GM12872 (cell line): ENCODE results near the gene JAKMIP1.

ENCODE experiments used
- TF ChIP-seq, protein P1 (sequence below): IDR thresholded peaks from 3 replicates; pipeline ENCODE4 v1.5.1; 2011; ENCODE audit warnings: low read depth, mild to moderate bottlenecking, low read length, moderate library complexity; ENCODE audit not compliant: insufficient read depth

JAKMIP1 gene

DNA sequence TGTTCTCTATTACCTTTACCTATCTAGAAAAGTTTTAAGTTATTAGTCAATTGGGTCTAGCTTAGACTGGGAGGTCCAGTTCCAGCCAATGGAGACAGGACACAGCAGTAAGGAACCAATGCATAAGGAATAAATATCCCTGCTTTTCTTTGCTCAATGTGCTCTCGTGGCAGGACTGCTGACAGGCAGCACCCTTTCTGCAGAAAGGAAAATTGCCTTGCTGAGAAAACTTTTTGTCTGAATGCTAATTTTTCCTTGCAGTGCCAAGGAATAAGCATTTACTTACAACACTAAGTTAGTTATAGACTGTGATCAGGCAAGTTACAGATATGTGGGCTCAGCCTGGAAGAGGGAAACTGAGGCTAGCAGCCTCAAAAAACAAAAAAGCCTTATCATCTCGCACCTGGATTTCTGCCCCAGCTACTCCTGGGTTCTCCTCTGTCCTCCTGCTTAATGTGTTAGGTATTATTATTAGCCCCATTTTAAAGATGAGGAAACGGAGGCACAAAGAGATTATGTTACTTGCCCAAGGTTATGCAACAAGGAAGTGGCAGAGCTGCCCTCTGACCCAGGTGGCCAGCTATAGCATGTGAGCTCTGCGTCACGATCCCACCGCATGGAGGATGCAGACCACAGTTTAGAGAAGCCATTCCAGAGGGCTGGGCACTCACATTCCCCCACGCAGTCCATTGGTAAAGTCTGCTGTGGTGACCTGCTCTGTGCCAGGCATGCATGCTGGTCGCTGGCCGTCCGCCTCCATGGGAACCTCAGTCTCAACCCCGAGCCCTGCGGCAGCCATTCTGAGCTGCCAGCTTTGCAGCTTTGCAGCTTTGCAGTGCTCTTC lies 141.6 kb downstream of the JAKMIP1 start:
- TF ChIP-seq, protein P1, sequence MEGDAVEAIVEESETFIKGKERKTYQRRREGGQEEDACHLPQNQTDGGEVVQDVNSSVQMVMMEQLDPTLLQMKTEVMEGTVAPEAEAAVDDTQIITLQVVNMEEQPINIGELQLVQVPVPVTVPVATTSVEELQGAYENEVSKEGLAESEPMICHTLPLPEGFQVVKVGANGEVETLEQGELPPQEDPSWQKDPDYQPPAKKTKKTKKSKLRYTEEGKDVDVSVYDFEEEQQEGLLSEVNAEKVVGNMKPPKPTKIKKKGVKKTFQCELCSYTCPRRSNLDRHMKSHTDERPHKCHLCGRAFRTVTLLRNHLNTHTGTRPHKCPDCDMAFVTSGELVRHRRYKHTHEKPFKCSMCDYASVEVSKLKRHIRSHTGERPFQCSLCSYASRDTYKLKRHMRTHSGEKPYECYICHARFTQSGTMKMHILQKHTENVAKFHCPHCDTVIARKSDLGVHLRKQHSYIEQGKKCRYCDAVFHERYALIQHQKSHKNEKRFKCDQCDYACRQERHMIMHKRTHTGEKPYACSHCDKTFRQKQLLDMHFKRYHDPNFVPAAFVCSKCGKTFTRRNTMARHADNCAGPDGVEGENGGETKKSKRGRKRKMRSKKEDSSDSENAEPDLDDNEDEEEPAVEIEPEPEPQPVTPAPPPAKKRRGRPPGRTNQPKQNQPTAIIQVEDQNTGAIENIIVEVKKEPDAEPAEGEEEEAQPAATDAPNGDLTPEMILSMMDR: no peak

DNA sequence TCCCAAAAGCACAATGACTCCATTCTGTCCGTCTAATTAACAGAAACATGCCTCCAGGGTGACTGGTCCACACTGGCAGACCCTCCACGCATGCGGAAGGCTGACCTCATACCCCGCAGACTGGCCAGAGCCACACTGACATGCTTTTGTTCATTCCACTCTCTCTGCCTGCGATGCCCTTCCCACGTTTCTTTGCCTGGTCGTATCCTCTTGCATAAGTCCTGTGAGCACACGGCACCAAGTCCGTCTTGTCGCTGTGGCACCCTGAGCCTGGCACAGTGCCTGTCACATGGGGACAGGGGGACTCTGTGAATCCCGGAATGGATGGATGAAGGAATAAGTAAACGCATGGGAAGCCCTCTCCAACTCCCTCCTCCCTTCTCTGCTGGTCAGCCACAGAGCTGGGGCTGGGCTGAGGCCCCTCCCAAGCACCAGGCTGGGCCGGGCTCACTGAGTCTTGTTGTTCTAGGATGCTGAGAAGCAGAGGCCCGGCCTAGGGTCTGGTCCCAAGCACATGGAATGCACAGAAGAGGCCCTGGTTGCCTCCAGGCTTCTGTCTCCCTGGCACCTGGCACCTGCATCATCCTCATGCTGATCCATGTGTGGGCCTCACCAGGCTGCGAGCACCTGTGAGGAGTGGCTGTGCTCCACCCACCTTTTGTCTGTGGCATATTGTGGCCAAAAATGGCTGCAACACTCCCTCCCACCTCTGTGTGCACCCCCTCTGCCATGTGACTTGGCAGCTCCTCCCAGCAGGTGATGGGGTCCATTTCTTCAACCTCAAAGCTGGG lies 143.2 kb downstream of the JAKMIP1 start:
- TF ChIP-seq, protein P1: no peak

DNA sequence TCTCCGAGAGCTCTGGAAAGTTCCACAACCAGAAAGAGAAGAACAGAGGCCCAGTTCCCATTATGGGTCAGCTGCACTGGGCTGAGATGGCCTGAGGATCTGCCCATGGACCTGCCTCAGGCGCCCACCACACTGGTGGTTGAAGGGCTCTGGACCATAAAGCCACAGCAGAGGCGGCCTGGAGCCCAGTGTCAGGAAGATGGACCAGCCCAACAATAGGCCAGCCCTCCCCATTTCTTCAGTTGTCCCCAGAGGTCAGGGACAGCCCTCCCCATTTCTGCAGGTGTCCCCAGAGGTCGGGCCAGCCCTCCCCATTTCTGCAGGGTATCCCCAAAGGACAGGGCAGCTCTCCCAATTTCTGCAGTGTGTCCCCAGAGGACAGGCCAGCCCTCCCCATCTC lies 144.9 kb downstream of the JAKMIP1 start:
- TF ChIP-seq, protein P1: no peak

DNA sequence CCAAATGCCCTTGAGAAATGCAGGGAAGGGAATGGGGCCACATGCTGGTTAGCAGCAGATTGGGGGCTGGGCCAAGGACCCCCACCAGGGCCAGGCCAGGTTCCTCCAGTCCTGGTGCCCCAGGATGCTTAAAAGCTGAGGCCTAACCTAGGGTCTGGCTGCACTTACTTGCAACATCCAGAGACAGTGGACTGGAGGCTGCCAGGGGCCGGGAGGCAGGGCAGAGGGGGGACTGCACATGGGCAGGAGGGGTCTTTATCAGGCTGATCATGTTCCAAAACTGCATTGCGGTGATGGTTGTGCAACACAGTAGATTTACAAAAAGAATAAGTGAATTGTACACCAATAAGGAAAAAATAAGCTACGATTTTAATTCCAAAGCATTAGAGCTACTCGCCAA lies 145.3 kb downstream of the JAKMIP1 start:
- TF ChIP-seq, protein P1: no peak

DNA sequence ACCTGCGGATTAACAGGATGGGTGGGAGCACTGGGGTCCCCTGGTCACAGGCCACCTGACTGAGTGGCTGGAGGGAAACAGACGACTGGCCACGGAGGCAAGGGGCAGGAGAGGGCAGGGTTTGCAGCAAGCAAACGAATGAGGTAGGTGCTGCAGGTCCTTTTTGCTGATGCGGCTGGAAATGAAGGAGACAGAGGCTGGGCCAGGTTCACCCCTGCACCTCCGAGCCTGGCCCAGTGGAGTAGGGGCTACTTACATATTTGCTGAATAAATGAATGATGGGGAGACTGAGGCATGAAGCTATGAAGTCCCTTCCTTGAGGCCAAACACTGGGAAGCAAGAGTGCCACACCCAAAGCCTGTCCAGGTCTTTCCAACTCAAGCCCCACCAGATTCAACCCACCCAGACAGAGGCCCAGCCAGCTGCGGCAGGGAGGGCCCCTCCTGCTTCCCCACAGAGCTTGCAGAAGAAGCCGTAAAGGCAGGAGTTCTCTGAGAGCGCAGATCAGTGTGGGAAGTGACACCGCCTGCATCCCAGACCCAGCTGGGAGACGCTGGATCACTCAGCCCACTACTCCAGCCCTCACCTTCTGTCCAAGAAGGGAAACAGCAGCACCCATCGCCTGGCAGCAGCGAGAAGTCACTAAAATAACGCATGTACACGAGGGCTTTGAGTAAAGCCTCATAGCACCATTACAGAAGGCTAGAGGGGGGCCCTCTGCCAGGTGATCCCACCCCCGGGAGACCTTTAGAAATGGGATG lies 146.0 kb downstream of the JAKMIP1 start:
- TF ChIP-seq, protein P1: no peak

DNA sequence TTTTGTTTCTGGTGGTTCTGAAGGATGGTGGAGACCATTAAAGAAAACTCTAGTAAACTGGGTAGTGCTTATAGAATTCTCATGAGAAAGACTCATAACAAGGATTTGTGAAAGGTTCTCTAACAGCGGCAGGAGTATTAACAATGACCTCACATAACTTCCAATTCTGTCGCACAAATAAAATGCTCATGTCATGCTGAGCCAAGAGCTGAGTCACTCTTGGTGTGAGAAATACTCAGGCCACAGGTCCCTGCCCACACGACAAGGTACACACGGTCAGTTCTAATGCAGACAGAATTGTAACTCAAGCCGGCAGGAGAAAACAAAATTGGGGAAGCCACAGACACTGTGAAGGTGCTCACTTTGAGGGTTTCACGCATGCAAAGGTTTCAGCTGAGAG lies 147.7 kb downstream of the JAKMIP1 start:
- TF ChIP-seq, protein P1: no peak

DNA sequence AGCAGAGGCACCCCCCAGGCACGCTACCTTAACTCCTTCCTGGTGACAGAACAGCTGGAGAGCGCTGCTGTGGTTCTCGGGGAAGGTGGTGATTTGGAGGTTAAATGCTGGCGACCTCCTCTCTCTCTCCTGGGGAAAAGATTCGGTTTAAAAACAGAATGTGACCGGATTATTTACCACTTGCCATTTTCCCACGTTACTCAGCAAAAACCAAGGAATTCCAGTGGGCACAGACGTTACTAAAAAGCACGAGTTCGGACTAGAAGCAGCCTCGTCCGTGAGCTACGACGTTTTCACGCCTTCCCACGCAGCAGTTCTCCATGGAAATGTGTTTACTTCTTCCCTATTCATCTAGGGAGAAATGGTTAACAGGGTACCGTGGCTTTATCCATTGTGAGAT lies 149.8 kb downstream of the JAKMIP1 start:
- TF ChIP-seq, protein P1: no peak
